ENCODE data around the gene NET1. TPM values are rescaled to one million over a fixed set of nuclear protein-coding genes. Genes with fewer than 3 reads are reported as not detected.

NET1 gene
- polyA plus RNA-seq, 2 of the 4 experiments (the other 2 are of a cell fraction), result 42.9 to 132 TPM

- 90% methylated on average over 18 of the region's 18 CpGs for WGBS (ENCODE audit: missing lambda C conversion rate)
- FAIRE-seq, result no peak
- ATAC-seq, result no peak
- no peak overlapping the region for H3K4me2 ChIP-seq
- no peak overlapping the region for H3K4me3 ChIP-seq
- CTCF ChIA-PET, result interaction anchor here (1.0 to 1.4 kb wide), 2 partner anchors 31 to 115 kb away, joined by 4 to 5 read pairs; no protein-coding TSS in a partner anchor
- no peak overlapping the region for H3K27ac ChIP-seq
- no peak for TF ChIP-seq PBX3 (IDR thresholded peaks at IDR 0.05)
- no peak for TF ChIP-seq SREBF2 (IDR thresholded peaks at IDR 0.05)
- TF ChIP-seq ATOH8 (CRISPR knock-in tag; IDR thresholded peaks at IDR 0.05; ENCODE audit: low read depth), result no peak
- TF ChIP-seq FOSB (CRISPR knock-in tag; IDR thresholded peaks at IDR 0.05), result no peak
- no peak for TF ChIP-seq MYC (IDR thresholded peaks at IDR 0.05; ENCODE audit: borderline replicate concordance, low read length)
- TF ChIP-seq RNF2 (IDR thresholded peaks at IDR 0.05; ENCODE audit: borderline replicate concordance, low read depth), result no peak
- TF ChIP-seq EP300 (IDR thresholded peaks at IDR 0.05), result no peak
- no peak for TF ChIP-seq CBX8 (IDR thresholded peaks at IDR 0.05)
- no peak for TF ChIP-seq HMGXB4 (CRISPR knock-in tag; IDR thresholded peaks at IDR 0.05; ENCODE audit: borderline replicate concordance)
- TF ChIP-seq RFX5 (IDR thresholded peaks at IDR 0.05), result no peak
- TF ChIP-seq REST (IDR thresholded peaks at IDR 0.05), result no peak
- H3K9me3 ChIP-seq, result no peaks in the 10 kb centered on the region
- H3K4me1 ChIP-seq, result no peaks in the 10 kb centered on the region
- no peak for DNase-seq (ENCODE audit: low read depth in 1 of 2, low spot score in 1 of 2)
- POLR2A ChIA-PET, result interaction anchor here (0.6 kb wide), 1 partner anchor 284 kb away, joined by 4 read pairs; no protein-coding TSS in a partner anchor
These were observed 95.8 kb downstream of the NET1 start for GRCh38 chr10:5508161-5508604.

Other genes with a start within 250 kb of the NET1 start
- gene AKR1C8, start 227.4 kb upstream of the NET1 start, polyA plus RNA-seq (2011; rRNA removed), result 0.52 and 0.62 TPM in 2 replicates
- 0.10 to 0.16 TPM (median 0.13 TPM) in 3 replicates for gene AKR1C8, start 227.4 kb upstream of the NET1 start, polyA plus RNA-seq (2017; fragmentation: RNase III; extraction: RNeasy Plus Mini Kit Qiagen cat#74134 plus additional on column Dnase treatment)
- 1.1 and 1.2 TPM in 2 replicates for gene AKR1C4, start 215.7 kb upstream of the NET1 start, polyA plus RNA-seq (2011; rRNA removed)
- 0.37 to 0.58 TPM (median 0.54 TPM) in 3 replicates for gene AKR1C4, start 215.7 kb upstream of the NET1 start, polyA plus RNA-seq (2017; fragmentation: RNase III; extraction: RNeasy Plus Mini Kit Qiagen cat#74134 plus additional on column Dnase treatment)
- not detected in 2 replicates for gene UCN3, start 47.6 kb upstream of the NET1 start, polyA plus RNA-seq (2011; rRNA removed)
- 0.11 TPM in 1 of 3 replicates, not detected in the others for gene UCN3, start 47.6 kb upstream of the NET1 start, polyA plus RNA-seq (2017; fragmentation: RNase III; extraction: RNeasy Plus Mini Kit Qiagen cat#74134 plus additional on column Dnase treatment)
- 1.4 and 2.1 TPM in 2 replicates for gene TUBAL3, start 7.7 kb upstream of the NET1 start, polyA plus RNA-seq (2011; rRNA removed)
- gene TUBAL3, start 7.7 kb upstream of the NET1 start, polyA plus RNA-seq (2017; fragmentation: RNase III; extraction: RNeasy Plus Mini Kit Qiagen cat#74134 plus additional on column Dnase treatment), result 0.34 to 0.37 TPM (median 0.36 TPM) in 3 replicates
- gene CALML5, start 87.0 kb downstream of the NET1 start, polyA plus RNA-seq (2011; rRNA removed), result not detected in 2 replicates
- not detected in 3 replicates for gene CALML5, start 87.0 kb downstream of the NET1 start, polyA plus RNA-seq (2017; fragmentation: RNase III; extraction: RNeasy Plus Mini Kit Qiagen cat#74134 plus additional on column Dnase treatment)
- not detected in 2 replicates for gene CALML3, start 112.4 kb downstream of the NET1 start, polyA plus RNA-seq (2011; rRNA removed)
- not detected in 3 replicates for gene CALML3, start 112.4 kb downstream of the NET1 start, polyA plus RNA-seq (2017; fragmentation: RNase III; extraction: RNeasy Plus Mini Kit Qiagen cat#74134 plus additional on column Dnase treatment)